Measurements from ENCODE around the gene SRMS.
A peak's percentile ranks its signal among the peaks of the same experiment; 100 is the strongest.

SRMS gene

GRCh38 chr20:63553251-63553932 is 5.8 kb upstream of the SRMS start:
- peak; percentile 79 for DNase-seq (ENCODE audit: low read depth)

- no peak for DNase-seq (ENCODE audit: low read depth)
These were observed 5.1 kb upstream of the SRMS start for GRCh38 chr20:63552481-63553249.

GRCh38 chr20:63551068-63551467 is 3.5 kb upstream of the SRMS start:
- no peak for DNase-seq (ENCODE audit: low read depth)

GRCh38 chr20:63549679-63550282 is 2.2 kb upstream of the SRMS start:
- DNase-seq (ENCODE audit: low read depth), result no peak

- no peak for DNase-seq (ENCODE audit: low read depth)
These were observed 1.5 kb upstream of the SRMS start for GRCh38 chr20:63549019-63549418.

- DNase-seq (ENCODE audit: low read depth), result no peak
These were observed 993 bp upstream of the SRMS start for GRCh38 chr20:63548542-63548941.

GRCh38 chr20:63546956-63547724 is 409 bp downstream of the SRMS start:
- DNase-seq (ENCODE audit: low read depth), result no peak

GRCh38 chr20:63546256-63546955 is 1.1 kb downstream of the SRMS start:
- no peak for DNase-seq (ENCODE audit: low read depth)

- no peak for DNase-seq (ENCODE audit: low read depth)
These were observed 1.7 kb downstream of the SRMS start for GRCh38 chr20:63545814-63546213.

GRCh38 chr20:63544958-63545516 is 2.5 kb downstream of the SRMS start:
- DNase-seq (ENCODE audit: low read depth), result no peak

- no peak for DNase-seq (ENCODE audit: low read depth)
These were observed 3.1 kb downstream of the SRMS start for GRCh38 chr20:63544241-63544957.

GRCh38 chr20:63543733-63544132 is 3.8 kb downstream of the SRMS start:
- no peak for DNase-seq (ENCODE audit: low read depth)

GRCh38 chr20:63543131-63543530 is 4.4 kb downstream of the SRMS start:
- DNase-seq (ENCODE audit: low read depth), result no peak

GRCh38 chr20:63542696-63543095 is 4.9 kb downstream of the SRMS start:
- DNase-seq (ENCODE audit: low read depth), result no peak

GRCh38 chr20:63542031-63542559 is 5.5 kb downstream of the SRMS start:
- DNase-seq (ENCODE audit: low read depth), result no peak

- DNase-seq (ENCODE audit: low read depth), result no peak
These were observed 6.2 kb downstream of the SRMS start for GRCh38 chr20:63541371-63541770.

- DNase-seq (ENCODE audit: low read depth), result no peak
These were observed 6.9 kb downstream of the SRMS start for GRCh38 chr20:63540417-63541186.

- no peak for DNase-seq (ENCODE audit: low read depth)
These were observed 7.8 kb downstream of the SRMS start for GRCh38 chr20:63539441-63540370.

- DNase-seq (ENCODE audit: low read depth), result no peak
These were observed 8.5 kb downstream of the SRMS start for GRCh38 chr20:63539092-63539430.
